CD14-positive monocyte (primary cell): ENCODE measurements around the gene ELMO1. TPM values are rescaled to one million over a fixed set of nuclear protein-coding genes. Genes with fewer than 3 reads are reported as not detected.

Source experiments
- DNase-seq, 3 donors: peaks; one replicate each; pipeline ENCODE4 v3.0.0-alpha.2; 2011 to 2022
- H2AFZ ChIP-seq: 2 replicates; pipeline ENCODE4 v1.6.0; 2012; ENCODE audit warnings: mild to moderate bottlenecking, low read depth, low read length, inconsistent platforms; ENCODE audit not compliant: insufficient read depth, poor library complexity, severe bottlenecking
- H3K27ac ChIP-seq, 2 donors: 1 replicate in 1 of 2; 2 replicates in 1 of 2; pipeline ENCODE4 v1.5.1; 2012 to 2013; ENCODE audit warnings: low read length in 2 of 2, control low read depth in 1 of 2, inconsistent platforms in 1 of 2, low read depth in 1 of 2, mild to moderate bottlenecking in 1 of 2
- H3K27me3 ChIP-seq, 2 donors: one replicate each; pipeline versions ENCODE4 v1.6.0 to v1.6.1; 2011 to 2013; ENCODE audit warnings: low read length in 2 of 2; ENCODE audit not compliant: control insufficient read depth in 2 of 2, insufficient read depth in 2 of 2
- H3K36me3 ChIP-seq, 2 donors: replicated peaks in 1 of 2; 1 replicate in 1 of 2; 2 replicates in 1 of 2; pipeline versions ENCODE4 v1.5.1 to v1.6.1; 2012 to 2013; ENCODE audit warnings: low read length in 2 of 2, control low read depth in 1 of 2, inconsistent platforms in 1 of 2, mild to moderate bottlenecking in 1 of 2; ENCODE audit not compliant: insufficient read depth in 2 of 2, control insufficient read depth in 1 of 2
- H3K4me1 ChIP-seq, 2 donors: 1 replicate in 1 of 2; 2 replicates in 1 of 2; pipeline versions ENCODE4 v1.5.1 to v1.6.1; 2012 to 2013; ENCODE audit warnings: low read length in 2 of 2, control low read depth in 1 of 2, inconsistent platforms in 1 of 2, mild to moderate bottlenecking in 1 of 2, moderate library complexity in 1 of 2; ENCODE audit not compliant: insufficient read depth in 2 of 2, control insufficient read depth in 1 of 2
- H3K4me2 ChIP-seq: replicated peaks from 2 replicates; pipeline ENCODE3; 2012; ENCODE audit warnings: low read length, moderate library complexity, mild to moderate bottlenecking; ENCODE audit not compliant: poor library complexity, severe bottlenecking; ENCODE audit errors: extremely low read depth
- H3K4me3 ChIP-seq, 3 experiments: fragments of 200-600 bp in 1 of 3; sonication (generic) in 1 of 3; replicated peaks in 1 of 3; 1 replicate in 2 of 3; 2 replicates in 1 of 3; pipeline ENCODE4 v1.5.1; 2011 to 2013; ENCODE audit warnings: low read length in 3 of 3, mild to moderate bottlenecking in 3 of 3, control low read depth in 2 of 3, low read depth in 2 of 3, inconsistent platforms in 1 of 3, moderate library complexity in 1 of 3
- H3K79me2 ChIP-seq: 2 replicates; pipeline ENCODE4 v1.6.0; 2012; ENCODE audit warnings: mild to moderate bottlenecking, control low read depth, inconsistent platforms, low read length, moderate library complexity; ENCODE audit not compliant: insufficient read depth
- H3K9ac ChIP-seq: 2 replicates; pipeline ENCODE4 v1.6.0; 2017; ENCODE audit warnings: low read length, mild to moderate bottlenecking; ENCODE audit not compliant: insufficient read depth, poor library complexity, severe bottlenecking
- H3K9me3 ChIP-seq, 2 donors: replicated peaks in 1 of 2; 1 replicate in 1 of 2; 2 replicates in 1 of 2; pipeline versions ENCODE4 v1.5.1 to v1.6.1; 2012 to 2013; ENCODE audit warnings: low read length in 2 of 2, control low read depth in 1 of 2; ENCODE audit not compliant: control insufficient read depth in 1 of 2, insufficient read depth in 1 of 2
- H4K20me1 ChIP-seq: 2 replicates; pipeline ENCODE4 v1.6.0; 2012; ENCODE audit warnings: mild to moderate bottlenecking, low read length, control low read depth, moderate library complexity; ENCODE audit not compliant: insufficient read depth
- H3K27ac Mint-ChIP-seq, 7 donors: one replicate each; pipeline ENCODE4 v1.8.0; 2020; ENCODE audit warnings: mild to moderate bottlenecking in 7 of 7, mixed read lengths in 7 of 7, moderate library complexity in 6 of 7, inconsistent platforms in 2 of 7
- H3K27me3 Mint-ChIP-seq, 3 donors: one replicate each; pipeline ENCODE4 v1.8.0; 2021 to 2022; ENCODE audit warnings: low read depth in 3 of 3, mild to moderate bottlenecking in 3 of 3, mixed read lengths in 3 of 3, moderate library complexity in 3 of 3, inconsistent platforms in 1 of 3
- H3K36me3 Mint-ChIP-seq, 2 donors: one replicate each; pipeline ENCODE4 v1.8.0; 2020; ENCODE audit warnings: mixed read lengths in 2 of 2, inconsistent platforms in 1 of 2, mild to moderate bottlenecking in 1 of 2
- H3K4me1 Mint-ChIP-seq: one replicate; pipeline ENCODE4 v1.8.0; 2020; ENCODE audit warnings: mild to moderate bottlenecking, mixed read lengths
- H3K4me3 Mint-ChIP-seq, 2 donors: one replicate each; pipeline ENCODE4 v1.8.0; 2020; ENCODE audit warnings: mild to moderate bottlenecking in 2 of 2, mixed read lengths in 2 of 2, moderate library complexity in 1 of 2
- H3K9me3 Mint-ChIP-seq, 7 donors: one replicate each; pipeline ENCODE4 v1.8.0; 2020 to 2022; ENCODE audit warnings: mixed read lengths in 7 of 7, mild to moderate bottlenecking in 6 of 7, moderate library complexity in 6 of 7, inconsistent platforms in 2 of 7
- WGBS: methylation state at CpG from one replicate; pipeline ENCODE4 v1.1.5; 2013; ENCODE audit warnings: missing lambda C conversion rate; ENCODE audit not compliant: insufficient coverage; 5-methylcytosine and 5-hydroxymethylcytosine counted together
- intact Hi-C, 2 donors: fragments of 100-400 bp; cut with micrococcal nuclease; formaldehyde crosslinking; loops; one replicate each; pipeline versions ENCODE4 v1.15.0 to v1.15.1; 2023
- polyA plus RNA-seq, 3 donors: library from polyadenylated mRNA; depleted of rRNA in 1 of 3; unstranded in 2 of 3; stranded (reverse) in 1 of 3; fragments of 300-500 nt in 2 of 3; fragments of >200 nt in 1 of 3; fragmentation: Illumina TruSeq in 2 of 3; gene quantifications; 1 replicate in 2 of 3; 2 replicates in 1 of 3; pipeline ENCODE4 v1.2.3, GENCODE V29; 2012 to 2021
- TF ChIP-seq, protein P1 (sequence below): fragments of 200-600 bp; IDR thresholded peaks from one replicate; pipeline ENCODE4 v1.8.0; 2022; ENCODE audit warnings: antibody characterized with exemption, mild to moderate bottlenecking

The ELMO1 gene
- polyA plus RNA-seq, 3 donors, result 46.6 to 50.2 (median 46.7) TPM

DNA sequence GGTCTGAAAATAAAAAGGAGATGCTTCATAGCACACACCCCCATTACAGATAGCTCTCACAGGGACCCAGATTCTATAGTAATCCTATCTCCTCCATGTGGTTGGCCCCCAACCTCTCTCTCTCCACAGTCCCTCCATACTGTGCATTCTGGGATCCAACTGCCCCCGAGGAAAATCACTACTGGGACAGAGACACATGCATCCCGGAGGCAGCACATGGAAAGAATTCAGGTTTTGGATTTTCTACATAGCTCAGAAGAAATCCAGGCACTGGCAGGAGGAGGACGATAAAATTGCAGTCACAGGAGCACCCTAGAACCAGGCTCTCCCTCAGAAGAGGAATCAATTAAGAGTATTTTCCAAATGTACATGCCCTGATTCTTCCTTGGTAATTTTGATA, 239.5 kb downstream of the ELMO1 start:
- Mint-ChIP-seq H3K4me1 (peaks cover 18% of the 10 kb centered on the region), H3K27ac (peak overlapping the region in 5 of 7 donors; percentile 58 to 92 (median 76)), H3K27me3 (peaks cover 0 to 1% (median 0%) of the 10 kb centered on the region in 3 donors), H3K4me3 (no peak overlapping the region), H3K36me3 (peaks cover 74 to 81% of the 10 kb centered on the region in 2 donors), H3K9me3 (peaks cover 0 to 3% (median 0%) of the 10 kb centered on the region in 7 donors)
- Histone ChIP-seq H3K36me3 (peaks cover 46 to 88% of the 10 kb centered on the region in 2 donors), H2AFZ (no peak overlapping the region), H3K27me3 (no peaks in the 10 kb centered on the region), H4K20me1 (peaks cover 31% of the 10 kb centered on the region), H3K9ac (no peak overlapping the region), H3K4me2 (no peak overlapping the region), H3K79me2 (no peaks in the 10 kb centered on the region), H3K4me3 (no peak overlapping the region), H3K4me1 (peaks cover 11 to 15% of the 10 kb centered on the region in 2 donors), H3K27ac (peak overlapping the region in 1 of 2 donors; percentile 62), H3K9me3 (no peaks in the 10 kb centered on the region)
- TF ChIP-seq, protein P1, sequence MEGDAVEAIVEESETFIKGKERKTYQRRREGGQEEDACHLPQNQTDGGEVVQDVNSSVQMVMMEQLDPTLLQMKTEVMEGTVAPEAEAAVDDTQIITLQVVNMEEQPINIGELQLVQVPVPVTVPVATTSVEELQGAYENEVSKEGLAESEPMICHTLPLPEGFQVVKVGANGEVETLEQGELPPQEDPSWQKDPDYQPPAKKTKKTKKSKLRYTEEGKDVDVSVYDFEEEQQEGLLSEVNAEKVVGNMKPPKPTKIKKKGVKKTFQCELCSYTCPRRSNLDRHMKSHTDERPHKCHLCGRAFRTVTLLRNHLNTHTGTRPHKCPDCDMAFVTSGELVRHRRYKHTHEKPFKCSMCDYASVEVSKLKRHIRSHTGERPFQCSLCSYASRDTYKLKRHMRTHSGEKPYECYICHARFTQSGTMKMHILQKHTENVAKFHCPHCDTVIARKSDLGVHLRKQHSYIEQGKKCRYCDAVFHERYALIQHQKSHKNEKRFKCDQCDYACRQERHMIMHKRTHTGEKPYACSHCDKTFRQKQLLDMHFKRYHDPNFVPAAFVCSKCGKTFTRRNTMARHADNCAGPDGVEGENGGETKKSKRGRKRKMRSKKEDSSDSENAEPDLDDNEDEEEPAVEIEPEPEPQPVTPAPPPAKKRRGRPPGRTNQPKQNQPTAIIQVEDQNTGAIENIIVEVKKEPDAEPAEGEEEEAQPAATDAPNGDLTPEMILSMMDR, result no peak
- 100% methylated on average over 3 of the region's 3 CpGs for WGBS
- intact Hi-C loops, result loop anchor here (10.0 kb wide), 3 partner anchors 296 to 724 kb away; no protein-coding TSS in a partner anchor
- no peak for DNase-seq

DNA sequence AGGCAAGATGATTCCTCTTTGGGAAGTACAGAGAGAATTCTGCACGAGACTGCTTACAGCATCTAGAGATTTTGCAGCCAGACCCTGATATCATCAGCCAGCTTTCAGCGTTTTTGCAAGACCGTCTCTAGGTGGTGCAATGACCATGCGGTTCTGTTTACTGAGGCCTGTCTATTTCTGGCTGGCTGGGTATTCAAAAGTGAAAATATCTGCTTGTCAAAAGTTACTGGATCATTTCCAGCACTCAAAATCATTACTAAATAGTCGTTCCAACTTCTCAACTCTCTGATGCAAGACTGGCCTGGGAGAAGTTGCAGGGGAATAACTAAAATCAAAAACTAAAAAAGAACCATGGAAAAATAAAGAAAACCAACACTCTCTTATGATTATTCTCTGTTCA, 240.1 kb downstream of the ELMO1 start:
- DNase-seq, result peak; percentile 44 to 54 (median 49)
- Mint-ChIP-seq H3K4me1 (peaks cover 18% of the 10 kb centered on the region), H3K27me3 (peaks cover 0 to 1% (median 0%) of the 10 kb centered on the region in 3 donors), H3K9me3 (peaks cover 0 to 3% (median 0%) of the 10 kb centered on the region in 7 donors), H3K36me3 (peaks cover 75 to 81% of the 10 kb centered on the region in 2 donors), H3K4me3 (no peak overlapping the region), H3K27ac (peak overlapping the region; percentile 42 to 92 (median 81))
- Histone ChIP-seq H3K9ac (no peak overlapping the region), H4K20me1 (peaks cover 26% of the 10 kb centered on the region), H3K27ac (peak overlapping the region in 1 of 2 donors; percentile 62), H2AFZ (no peak overlapping the region), H3K79me2 (no peaks in the 10 kb centered on the region), H3K9me3 (no peaks in the 10 kb centered on the region), H3K36me3 (peaks cover 43 to 88% of the 10 kb centered on the region in 2 donors), H3K27me3 (no peaks in the 10 kb centered on the region), H3K4me3 (no peak overlapping the region), H3K4me1 (peaks cover 11 to 15% of the 10 kb centered on the region in 2 donors), H3K4me2 (no peak overlapping the region)
- TF ChIP-seq, protein P1, result peak; percentile 51
- intact Hi-C loops, result loop anchor here (10.0 kb wide), 3 partner anchors 296 to 724 kb away; no protein-coding TSS in a partner anchor
- WGBS, result 4% methylated on average over 4 of the region's 5 CpGs
